GM21825 (cell line): ENCODE data around the gene COL23A1.

Experiments
- ATAC-seq: cut with Tn5 transposase; IDR thresholded peaks from one replicate; pipeline ENCODE4 v1.9.1; 2021; ENCODE audit warnings: mild to moderate bottlenecking, moderate library complexity; ENCODE audit not compliant: unreplicated experiment

The COL23A1 gene

GRCh38 chr5:178536541-178537466 lies 53.4 kb downstream of the COL23A1 start:
- ATAC-seq, result no peak

DNA sequence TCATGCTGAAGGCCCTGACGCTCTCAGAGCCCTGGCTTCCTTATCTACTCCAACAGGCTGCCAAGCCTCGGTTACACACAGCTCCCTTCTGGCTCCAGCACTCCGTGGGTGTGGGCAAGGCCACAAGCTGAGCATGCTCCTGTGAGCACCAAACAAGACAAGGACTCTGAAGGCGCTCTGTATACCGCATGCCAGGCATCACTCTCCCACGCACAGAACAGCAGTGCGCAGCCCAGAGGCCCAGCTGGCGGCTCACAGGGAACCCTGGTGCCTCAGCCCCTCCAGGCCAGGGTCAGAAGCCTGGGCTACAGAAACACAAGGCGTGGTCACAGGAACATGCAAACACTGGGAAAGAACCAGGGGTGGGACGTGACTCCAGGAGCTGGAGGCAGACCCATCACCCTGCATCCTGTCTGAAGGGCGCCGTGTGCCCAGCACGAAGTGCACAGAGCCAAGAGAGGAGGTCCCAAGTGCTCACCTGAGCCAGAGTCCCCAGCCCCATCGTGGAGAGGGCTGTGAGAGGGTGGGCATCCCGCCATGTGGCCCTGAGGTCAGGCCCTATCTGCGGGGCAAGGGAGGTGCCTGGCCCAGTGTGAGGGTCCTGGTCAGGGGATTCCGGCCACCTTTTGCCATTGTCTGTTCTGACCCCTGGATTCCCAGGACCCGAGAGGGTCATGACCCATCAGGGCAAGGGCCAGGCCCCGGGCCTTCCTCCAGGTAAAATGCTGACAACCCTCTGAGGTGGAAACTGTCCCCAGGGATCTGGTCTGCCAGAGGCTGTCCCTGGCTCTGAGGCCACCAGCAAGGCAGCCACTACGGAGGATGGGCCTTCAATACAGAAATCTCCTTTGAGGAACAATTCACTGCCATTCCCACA lies 54.7 kb downstream of the COL23A1 start:
- ATAC-seq, result no peak

DNA sequence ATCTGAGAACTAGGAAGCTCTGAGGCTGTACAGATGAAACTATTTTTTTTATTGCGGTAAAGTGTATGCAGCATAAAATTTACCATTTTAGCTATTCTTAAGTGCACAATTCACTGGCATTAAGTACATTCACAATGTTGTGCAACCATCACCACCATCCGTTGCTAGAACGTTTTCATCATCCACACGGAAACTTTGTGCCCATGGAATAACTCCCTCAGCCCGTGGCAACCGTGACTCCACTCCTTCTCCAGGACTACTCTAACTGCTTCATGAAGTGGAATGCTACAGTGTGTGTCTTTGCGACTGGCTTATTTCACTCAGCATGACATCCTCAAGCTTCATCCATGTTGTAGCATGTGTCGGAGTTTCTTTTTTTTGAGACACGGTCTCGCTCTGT lies 57.1 kb downstream of the COL23A1 start:
- no peak for ATAC-seq

DNA sequence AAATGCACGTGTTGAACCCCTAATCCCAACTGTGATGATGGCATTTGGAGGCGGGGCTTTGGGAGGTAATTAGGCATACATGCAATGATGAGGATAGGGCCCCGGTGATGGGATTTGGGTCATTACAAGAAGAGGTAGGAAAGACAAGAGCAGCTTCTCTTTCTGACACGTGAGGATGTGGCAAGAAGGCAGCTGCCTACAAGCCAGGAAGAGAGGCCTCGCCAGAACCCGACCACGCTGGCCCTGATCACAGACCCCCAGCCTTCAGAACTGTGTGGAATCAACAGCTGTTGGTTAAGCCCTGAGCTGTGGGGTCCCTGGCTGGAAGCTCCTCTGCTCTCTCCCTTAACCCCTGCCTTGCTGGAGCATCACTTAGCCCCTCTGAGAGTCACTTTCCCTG lies 57.5 kb downstream of the COL23A1 start:
- ATAC-seq, result no peak

GRCh38 chr5:178532236-178532635 lies 58.0 kb downstream of the COL23A1 start:
- no peak for ATAC-seq

GRCh38 chr5:178531786-178532185 lies 58.4 kb downstream of the COL23A1 start:
- no peak for ATAC-seq

DNA sequence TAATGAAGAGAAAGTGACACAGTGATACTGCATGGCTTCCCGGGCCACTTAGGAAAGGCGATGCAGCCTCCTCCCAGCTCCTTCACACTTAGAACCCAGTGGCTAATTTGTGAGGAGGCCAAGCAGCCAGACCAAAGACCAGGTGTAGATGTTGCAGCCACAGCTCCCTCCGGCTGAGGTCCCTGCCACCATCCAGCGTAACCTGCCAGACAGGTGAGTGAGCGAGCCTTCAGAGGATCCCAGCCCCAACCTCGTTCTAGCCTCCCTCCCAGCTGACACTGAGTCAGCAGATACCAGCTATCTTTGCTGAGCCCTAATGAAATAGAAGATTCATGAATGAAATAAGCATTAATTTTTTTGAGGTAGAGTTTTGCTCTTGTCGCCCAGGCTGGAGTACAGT lies 59.7 kb downstream of the COL23A1 start:
- no peak for ATAC-seq

- no peak for ATAC-seq
Measured at GRCh38 chr5:178529080-178529479, 61.1 kb downstream of the COL23A1 start.

DNA sequence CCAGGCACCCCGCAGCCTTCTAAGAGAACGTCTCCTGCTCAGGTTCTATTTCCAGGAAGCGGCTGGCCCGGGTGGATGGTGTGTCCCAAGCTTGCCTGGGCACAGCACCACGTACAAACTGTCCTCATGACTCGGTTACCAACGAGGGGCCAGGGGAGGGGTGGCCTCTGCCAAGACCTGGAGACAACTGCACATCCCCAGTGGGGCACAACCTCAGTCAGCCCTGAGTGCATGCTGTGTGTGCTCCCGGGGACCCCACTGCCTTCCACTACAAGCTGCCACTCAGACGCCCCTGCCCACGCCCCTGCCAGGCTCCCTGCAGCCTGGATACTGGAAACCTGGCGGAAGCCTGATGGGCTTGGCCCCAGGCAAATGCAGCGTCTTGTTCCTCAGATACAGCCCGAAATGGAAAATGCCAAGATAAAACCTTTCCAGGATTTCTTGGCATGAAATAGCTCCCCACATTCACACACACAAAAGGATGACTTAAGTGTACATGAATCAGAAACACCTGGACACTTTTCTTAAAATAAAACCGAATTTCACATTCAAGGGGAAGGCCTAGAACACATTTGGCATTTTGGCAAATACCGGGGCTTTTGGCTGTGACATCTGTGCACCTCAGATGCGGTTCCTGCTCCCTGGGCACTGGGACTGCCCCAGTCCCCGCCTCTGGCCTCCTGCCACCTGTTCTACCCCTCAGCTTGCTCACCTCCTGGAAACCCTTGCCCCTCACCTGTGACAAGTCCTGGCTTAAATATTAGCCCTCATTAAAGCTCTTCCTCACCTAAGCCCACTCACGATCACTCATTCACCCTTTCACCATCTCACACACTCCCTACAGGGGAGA lies 62.5 kb downstream of the COL23A1 start:
- ATAC-seq, result no peak

- no peak for ATAC-seq
Measured at GRCh38 chr5:178526773-178527457, 63.3 kb downstream of the COL23A1 start.

GRCh38 chr5:178525906-178526732 lies 64.1 kb downstream of the COL23A1 start:
- ATAC-seq, result no peak

DNA sequence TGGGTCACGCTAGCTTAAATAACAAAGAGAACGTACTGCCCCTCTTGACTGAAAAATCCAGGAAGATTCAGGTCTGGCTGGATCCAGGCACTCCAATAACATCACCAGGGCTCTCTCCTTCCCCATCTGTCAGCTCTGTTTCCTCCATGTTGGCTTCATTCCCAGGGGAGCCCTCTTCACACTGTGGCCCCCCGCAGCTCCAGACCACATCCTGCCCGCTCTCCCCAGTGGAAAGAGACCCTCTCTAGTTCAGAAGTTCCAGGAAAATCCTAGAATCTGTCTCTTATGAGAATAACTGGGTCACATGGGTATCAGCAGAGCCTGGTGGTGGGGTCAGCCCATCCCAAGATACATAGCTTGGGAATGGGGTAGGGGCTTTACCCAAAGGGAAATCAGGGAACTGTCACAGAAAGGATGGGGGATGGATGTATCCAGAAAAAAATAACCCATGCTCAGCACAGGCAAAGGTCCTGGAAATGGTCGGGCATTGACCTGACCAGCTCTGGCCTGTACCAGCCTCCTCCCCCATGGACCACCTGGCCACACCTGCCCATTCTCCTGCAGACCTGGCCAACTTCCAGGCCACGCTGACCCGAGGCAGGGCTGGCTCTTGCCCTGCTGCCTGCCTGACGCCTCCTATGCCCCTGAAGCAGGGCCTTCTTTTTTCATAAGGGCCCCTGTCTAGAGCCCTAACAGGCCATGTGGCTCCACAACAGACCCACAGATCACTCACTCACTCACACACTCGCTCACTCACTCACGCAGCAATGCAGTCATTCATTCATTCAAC lies 65.9 kb downstream of the COL23A1 start:
- no peak for ATAC-seq

GRCh38 chr5:178522361-178522760 lies 67.8 kb downstream of the COL23A1 start:
- no peak for ATAC-seq

DNA sequence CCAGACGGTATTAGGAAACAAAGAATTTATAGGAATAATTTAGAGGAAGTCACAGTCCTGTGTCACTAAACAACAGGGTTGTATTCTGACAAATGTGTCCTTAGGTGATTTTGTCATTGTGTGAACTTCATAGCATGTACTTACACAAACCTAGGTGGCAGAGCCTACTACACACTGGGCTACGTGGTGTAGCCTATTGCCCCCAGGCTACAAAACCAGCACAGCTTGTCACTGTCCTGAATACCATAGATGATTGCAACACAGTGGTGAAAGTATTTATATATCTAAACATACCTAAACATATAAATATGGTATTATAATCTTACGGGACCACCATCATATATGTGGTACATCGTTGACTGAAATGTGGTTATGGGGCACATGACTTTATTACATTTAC lies 69.3 kb downstream of the COL23A1 start:
- no peak for ATAC-seq

GRCh38 chr5:178519804-178520203 lies 70.4 kb downstream of the COL23A1 start:
- ATAC-seq, result no peak

GRCh38 chr5:178519155-178519554 lies 71.0 kb downstream of the COL23A1 start:
- no peak for ATAC-seq

GRCh38 chr5:178516504-178517235 lies 73.5 kb downstream of the COL23A1 start:
- ATAC-seq, result no peak
